GM12891 (cell line): ENCODE results near the gene KAZN.

Source experiments
- POLR2A ChIP-seq: IDR thresholded peaks from 2 replicates; pipeline ENCODE4 v1.6.1; 2011; ENCODE audit warnings: low read depth, low read length, control low read depth
- POU2F2 ChIP-seq: IDR thresholded peaks from 2 replicates; pipeline ENCODE4 v1.6.1; 2011; ENCODE audit warnings: low read depth, mild to moderate bottlenecking, control low read depth, low read length, moderate library complexity

DNA sequence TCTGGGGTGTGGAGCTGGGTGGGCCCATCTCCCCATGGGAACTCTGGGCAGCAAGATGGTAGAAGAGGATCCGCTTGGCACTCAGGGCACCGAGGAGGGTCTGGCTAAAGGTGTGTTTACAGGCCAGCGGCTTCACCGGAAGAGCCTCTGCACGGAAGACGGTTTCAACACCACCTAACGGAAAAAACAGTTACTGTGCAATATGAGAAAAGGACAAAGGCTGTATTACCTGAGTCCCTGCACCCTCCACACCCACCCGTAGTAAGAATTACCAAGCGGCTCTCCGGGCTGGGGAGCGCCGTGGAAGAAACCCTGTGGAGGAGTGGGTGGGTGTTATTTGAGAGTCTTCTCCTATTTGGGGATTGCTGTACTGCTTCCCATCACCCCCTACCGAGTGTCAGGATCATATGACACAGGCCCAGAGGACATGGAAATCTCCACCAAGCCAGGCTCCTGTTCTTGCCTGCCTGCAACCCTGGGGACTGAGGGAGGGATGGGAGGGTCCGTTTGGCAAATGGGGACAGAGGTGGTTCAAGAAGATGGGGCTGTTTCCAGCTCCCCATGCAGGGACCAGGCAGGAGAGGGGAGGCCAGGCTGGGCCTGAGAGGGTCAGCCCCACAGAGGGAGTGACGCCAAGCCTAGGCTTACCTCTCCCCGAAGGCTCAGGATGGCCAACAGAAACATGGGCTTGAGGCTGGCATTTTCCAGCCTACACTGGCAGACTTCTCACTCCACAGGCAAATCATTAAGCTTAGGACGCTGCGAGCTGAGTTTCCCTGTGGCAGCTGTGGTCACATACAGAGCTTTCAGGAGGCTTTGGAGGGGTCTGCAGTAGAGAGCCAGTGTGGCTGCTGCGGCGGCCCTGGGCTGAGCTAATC is 351.6 kb downstream of the KAZN start:
- TF ChIP-seq POLR2A: no peak
- no peak for TF ChIP-seq POU2F2
